ENCODE measurements around the gene CFAP61.
A peak's percentile ranks its signal among the peaks of the same experiment; 100 is the strongest.

CFAP61 gene

DNA sequence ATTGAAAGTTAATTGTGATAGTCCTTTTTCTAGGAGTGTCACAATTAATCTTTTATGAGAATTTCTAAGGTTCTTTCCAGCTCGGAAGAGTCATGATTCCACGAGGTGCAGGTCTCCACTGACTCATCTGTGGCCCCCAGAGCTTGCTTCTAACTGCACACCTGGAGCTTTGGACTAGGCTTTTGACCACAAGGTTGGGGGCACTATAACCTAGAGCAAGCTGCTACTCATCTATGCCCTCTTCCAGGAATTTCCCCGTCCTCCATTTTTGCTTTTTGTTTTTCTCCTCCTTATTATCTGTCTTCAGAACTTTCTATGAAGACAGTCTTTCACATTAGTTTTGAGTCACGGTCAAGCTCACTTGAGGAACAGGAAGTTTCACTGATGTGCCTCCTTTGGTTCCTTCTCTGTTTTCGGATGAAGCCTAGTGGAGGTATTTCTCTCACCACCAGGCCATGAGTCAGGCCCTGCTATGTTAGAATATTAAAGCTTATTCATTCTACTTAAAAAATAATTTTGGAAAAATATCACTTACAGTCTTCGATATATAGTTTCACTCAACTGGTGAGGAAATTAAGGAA lies 196.4 kb downstream of the CFAP61 start:
- intact Hi-C loops (cut with DNase I): no loop called here
- DNase-seq: no peak

DNA sequence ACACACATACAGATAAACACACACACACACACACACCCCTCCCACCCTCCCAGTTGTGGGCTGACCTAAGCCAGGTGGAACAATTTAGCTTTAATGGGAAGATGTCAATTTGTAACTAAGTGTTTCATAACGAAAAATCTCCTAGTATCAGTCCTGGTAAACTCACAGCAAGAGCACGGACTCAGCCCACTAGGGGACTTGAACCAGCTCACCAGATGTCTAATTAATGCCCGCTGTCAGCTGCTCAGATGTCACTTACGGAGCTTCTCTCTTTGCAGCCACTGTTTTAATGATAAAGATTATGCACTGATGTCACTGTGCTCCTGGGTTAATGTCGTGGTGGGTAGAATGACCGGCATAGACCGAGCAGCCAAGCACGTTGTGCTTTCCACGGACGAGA lies 199.0 kb downstream of the CFAP61 start:
- DNase-seq: no peak
- intact Hi-C loops (cut with DNase I): no loop called here

DNA sequence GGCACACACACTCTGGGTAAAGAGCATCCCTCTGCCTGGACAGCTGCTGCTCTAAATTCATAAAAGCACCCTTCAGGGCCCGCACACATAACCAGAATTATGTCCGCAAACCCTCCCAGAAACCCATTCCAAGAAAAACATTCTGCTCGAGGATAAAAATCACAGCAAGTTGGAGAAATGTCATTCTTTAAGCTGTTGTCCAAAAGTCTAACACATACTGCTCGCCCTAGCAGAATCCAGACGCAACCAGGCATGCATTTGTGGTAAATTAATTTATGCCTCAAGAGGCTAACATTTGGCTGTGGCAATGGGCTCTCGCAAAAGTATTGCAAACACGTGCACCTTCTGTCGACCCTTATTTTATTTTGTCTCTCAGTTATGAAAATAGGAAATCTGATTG lies 199.5 kb downstream of the CFAP61 start:
- intact Hi-C loops (cut with DNase I): no loop called here
- DNase-seq: no peak

DNA sequence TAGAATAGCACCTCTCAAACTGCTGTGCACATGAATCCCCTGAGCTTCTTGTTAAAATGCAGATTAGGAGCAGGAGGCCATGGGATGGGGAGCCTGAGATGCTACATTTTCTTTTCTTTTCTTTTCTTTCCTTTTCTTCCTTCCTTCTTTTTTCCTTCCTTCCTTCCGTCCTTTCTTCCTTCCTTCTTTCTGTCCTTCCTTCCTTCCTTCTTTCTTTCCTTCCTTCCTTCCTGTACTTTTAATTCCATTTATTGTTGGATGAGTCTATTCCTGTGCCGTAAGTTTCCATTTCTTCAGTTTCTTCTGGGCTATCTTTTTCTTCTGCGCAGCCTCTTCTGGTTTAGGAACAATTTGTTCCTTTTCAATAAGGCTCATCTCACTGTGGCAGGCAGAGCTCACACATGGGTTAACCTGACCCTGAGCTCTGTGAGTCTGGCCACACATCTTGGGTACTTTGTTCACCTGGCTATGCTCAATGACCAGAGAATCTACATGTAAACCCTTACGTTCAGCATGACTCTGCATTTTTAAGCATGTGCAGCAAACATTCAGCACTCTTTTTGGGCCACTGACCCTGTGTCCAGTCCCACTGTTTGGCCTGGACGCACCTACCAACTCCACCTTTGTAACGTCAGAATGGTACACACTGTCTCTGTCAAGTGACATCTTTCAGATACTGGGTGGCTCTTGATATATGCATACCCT lies 200.9 kb downstream of the CFAP61 start:
- intact Hi-C loops (cut with DNase I): no loop called here
- no peak for DNase-seq

DNA sequence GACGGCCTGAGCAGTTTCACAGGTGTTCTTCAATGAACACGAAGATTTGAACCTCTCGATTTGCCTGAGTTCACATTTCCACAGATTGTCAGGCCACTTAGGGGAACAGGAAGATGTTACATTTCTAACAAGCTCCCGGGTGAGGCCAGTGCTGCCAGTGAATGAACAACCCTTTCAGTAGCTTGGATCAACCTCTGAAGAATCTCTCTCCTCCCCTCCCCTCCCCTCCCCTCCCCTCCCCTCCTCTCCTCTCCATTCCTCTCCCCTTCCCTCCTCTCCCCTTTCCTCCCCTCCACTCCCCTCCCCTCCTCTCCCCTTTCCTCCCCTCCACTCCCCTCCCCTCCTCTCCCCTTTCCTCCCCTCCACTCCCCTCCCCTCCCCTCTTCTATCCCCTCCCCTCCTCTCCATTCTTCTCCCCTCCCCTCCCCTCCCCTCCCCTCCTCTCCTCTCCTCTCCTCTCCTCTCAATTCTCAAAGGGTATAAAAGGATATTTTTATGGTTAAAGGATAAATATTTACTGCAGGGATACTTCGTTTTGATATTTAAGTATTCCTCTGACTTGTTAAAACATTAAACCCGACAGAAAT lies 201.5 kb downstream of the CFAP61 start:
- intact Hi-C loops (cut with DNase I): no loop called here
- no peak for DNase-seq

DNA sequence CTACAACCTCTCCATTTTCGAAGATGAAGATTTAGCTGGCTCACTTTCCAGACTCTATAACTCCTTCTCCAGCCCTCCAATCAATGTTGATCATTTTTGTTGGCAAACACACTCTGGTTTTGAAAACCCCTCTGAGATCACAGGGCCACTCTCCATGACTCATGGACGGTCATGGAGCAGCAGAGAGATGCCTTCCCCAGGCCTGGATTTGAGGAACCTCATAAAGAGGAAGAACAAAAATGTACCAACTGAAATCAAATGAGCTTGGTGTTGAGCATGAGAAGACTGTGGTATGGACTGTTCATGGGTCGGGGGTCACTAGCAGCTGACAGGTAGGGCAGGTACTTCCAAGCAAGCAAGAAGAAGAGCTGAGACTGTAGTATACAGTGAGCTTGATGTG lies 202.8 kb downstream of the CFAP61 start:
- intact Hi-C loops (cut with DNase I): no loop called here
- no peak for DNase-seq

DNA sequence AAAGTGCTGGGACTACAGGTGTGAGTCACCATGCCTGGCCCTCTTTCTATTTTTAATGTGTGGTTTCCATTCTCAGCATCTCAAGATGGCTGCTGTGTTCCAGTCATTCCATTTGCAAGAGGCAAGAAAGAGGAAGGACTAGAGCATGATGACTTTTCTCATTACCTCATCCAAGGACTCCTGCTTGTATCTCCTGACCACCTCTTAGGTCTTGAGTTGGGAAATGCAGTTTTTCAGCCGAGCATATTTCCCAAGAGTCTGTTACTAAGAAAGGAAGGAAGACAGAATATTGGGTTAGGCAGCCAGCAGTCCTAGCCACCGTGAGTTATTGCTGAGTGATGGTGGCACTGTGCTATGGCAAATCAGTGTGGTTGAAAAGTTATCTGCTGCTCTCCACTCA lies 207.2 kb downstream of the CFAP61 start:
- DNase-seq: no peak
- intact Hi-C loops (cut with DNase I): no loop called here

DNA sequence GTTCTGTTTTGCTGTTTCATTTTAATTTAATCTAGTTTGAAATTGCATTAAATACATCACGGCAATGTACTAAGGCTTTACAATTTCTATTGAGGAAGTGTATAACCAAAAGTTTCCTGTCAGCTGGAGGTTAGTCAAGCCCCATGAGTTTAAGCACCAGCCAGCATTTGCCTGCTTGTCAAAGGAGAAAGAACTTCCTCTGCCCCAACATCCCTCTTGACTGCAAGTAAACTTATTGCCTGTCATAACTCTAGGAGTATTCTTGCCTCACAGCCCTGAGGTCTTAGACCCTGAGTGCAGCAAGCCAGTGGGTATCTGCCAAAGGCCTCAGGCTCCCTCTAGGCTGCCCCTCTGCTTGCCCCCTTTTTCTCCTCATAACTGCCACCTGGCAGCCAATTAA lies 208.8 kb downstream of the CFAP61 start:
- no peak for DNase-seq
- intact Hi-C loops (cut with DNase I): no loop called here

DNA sequence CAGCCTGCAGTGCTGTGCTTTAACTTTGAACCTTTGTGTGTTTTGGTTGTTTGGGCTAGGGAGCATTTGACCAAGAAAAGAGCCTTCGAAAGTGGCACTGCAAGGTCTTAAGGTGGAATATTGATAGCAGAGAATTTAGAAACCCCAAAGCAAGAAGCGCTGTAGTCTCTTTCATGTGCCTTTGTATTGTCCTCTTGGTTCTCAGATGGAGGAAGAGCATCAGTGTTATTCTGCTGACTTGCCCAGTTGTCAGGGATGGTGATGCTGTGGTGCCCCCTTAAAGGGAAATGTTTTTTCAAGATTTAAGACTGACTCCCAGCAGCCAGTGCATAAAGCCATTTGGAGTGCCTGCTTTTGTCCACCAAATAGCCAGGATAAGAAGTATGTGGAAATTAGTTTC lies 212.9 kb downstream of the CFAP61 start:
- intact Hi-C loops (cut with DNase I): no loop called here
- no peak for DNase-seq

DNA sequence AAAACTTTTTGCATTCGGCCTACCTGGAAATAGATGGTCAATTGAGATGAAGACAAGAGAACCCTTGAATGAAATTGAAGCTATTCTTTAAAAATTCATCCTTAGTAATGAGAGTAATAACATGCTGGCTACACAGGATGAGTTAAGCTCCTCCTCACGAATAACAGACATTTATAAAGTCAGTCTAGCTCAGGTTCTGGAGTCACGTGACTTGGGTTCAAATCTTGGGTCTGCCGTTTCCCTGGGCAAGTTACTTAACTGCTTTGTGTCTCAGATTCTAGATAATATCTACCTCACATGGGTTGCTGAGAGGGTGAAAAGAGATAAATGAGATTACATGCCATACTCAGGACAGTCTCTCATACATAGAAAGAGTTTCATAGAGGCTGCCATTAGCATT lies 214.2 kb downstream of the CFAP61 start:
- intact Hi-C loops (cut with DNase I): no loop called here
- DNase-seq: no peak

DNA sequence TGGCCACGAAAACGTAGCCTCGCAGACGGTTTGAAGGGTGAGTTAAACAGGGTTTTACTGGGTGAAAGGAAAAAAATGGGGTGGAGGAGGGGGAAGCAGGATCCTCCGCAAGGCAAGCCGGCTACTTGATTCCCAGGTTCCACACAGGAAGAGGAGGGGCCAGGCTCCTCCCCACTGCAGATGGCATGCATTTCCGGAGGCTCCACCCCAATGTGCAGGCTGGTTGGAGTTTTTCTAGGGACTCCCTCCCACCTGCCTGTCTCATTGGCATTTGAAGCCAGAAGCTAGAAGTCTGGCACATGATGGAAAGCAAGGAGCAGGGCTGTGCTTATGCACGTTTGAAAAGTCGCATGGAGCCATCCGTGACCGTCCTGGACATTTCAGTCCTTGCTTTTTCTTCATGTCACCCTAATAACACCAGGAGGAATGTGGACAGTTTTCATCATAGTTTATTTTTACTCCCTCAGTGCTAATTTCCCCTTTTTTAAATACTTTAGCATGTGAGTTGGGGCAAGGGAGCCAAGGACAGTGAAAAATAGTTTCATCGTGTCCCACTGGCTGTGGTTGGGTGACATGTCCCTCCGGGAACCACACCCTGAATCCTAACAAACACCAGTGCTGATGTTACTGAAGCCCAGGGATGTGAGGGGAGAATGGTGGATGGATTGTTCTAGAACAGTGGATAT lies 215.5 kb downstream of the CFAP61 start:
- intact Hi-C loops (cut with DNase I): no loop called here
- DNase-seq: no peak

DNA sequence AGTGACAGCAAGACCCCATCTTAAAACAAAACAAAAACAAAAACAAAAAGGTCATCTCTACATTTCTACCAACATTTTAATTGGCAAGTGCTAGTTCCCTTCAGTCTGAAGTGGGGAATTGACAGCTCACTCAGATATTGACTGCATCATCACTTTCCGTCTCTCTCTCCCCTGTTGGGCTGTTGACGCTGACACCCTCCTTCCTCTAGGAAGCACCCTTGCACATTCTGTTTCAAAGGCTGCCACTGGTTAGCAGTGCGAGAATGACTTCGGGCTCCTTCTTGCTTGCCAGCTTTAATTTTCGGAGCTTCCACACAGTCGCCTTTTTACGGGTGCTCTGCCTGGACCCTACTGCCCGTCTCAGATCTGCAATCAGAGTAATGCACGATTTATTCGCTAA lies 218.9 kb downstream of the CFAP61 start:
- DNase-seq: no peak
- intact Hi-C loops (cut with DNase I): no loop called here

DNA sequence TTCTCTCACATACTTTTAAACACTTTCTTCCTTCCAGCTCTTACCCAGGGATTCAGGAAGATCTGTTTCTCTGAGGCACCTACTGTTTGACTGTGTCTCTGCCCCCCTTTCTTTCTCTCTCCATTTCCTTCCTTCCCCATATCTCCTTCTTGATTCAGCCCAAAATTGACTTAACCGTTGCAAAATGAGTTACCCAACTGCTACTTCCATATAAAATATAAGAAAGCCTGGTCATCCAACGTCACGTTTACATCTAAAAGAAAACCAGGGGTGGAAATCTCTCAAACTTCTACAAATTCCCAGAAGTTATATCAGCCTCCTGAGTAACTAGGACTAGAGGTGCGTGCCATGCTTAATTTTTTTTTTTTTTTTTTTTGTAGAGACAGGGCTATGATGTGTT lies 220.4 kb downstream of the CFAP61 start:
- intact Hi-C loops (cut with DNase I): no loop called here
- no peak for DNase-seq

DNA sequence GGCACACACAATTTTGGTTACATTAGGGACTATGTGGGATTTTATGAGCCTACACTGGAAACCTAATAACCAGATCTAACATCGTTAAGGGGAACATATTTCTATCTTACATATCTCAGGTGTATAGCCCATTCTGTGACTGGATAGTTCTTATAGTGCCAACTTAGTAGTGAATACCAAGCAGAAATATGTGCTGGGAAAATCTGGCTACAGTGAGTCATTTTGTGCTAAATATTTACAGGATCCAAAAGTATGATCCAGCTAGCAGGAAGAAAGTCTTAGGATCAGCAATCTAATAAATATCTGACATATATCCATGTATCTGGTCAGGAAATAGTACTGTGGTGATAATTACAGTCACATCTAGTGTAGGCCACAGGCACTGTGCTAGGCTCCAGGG lies 221.0 kb downstream of the CFAP61 start:
- intact Hi-C loops (cut with DNase I): no loop called here
- no peak for DNase-seq

DNA sequence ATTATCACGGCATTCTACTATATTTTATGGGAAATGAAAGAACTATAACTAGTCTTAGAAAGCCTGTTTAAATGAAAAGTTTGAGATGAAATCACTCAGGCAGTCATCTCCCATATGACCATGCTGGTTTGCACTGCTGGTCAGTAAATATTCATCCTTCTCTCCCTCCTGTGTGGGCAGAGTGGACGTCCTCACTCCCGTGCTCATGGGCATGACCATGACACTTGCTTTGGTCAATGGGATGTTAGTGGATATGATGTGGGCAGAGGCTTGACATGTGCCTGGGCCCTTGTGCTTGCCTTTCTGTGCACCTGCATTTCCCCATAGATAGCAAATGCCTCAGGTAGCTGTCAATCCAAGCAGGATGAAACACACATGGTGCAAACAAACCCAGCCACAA lies 222.5 kb downstream of the CFAP61 start:
- DNase-seq: no peak
- intact Hi-C loops (cut with DNase I): no loop called here

DNA sequence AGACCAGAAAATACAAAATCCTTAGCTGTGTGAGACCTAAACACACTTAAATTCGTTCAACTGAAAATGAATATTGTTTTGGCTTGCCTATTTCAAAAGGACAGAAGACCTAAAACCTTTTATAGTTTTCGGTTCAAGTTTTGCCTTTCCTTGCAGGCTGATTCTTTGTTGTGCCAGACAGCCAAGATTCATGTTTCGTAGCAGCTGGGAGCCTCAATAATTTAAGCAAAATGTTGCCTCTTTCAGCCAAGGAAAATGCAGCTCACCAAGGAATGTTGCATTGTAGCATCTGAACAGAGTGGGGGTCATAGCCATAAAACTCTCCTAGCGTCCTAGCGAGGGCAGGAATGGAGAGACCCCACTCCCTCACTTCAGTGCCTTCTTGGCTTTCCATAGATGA lies 223.3 kb downstream of the CFAP61 start:
- intact Hi-C loops (cut with DNase I): no loop called here

DNA sequence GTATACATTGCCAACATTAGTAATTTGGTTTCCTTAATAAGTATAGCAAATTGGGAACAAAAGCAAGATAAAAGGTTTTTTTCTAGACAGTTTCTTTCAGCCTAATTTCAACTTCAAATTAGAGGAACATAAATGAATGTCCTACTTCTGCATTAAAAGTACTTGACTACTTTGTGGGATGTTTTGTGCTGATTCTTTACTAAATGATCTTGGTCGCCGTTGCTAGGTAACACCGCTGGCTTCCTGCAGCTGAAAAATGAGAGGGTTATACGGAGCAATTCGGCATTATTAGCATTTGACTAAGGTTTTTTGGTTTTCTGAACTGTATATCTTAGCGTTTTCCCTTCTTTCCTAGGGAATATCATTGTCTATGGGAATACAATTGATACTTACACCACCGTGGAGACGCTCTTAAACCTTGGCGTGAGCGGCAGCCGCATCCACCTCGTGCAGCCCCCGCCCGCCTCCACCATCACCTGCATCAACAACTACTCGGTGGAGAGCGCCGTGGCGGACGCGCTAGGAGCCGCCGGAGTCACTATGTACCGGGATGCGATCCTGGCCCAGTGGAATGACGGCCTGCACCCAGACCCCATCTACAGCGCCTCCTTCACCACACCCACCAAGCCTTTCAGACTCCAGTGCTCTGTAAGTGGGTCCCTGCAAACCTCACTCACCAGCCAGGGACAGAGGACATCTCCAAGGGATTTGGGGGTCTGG lies 224.6 kb downstream of the CFAP61 start:
- DNase-seq: peak in 34 of 42 donors; percentile 12 to 63 (median 32)
- intact Hi-C loops (cut with DNase I): no loop called here

More for the DNA sequence above, 223.3 kb downstream of the CFAP61 start:
- no peak for DNase-seq

DNA sequence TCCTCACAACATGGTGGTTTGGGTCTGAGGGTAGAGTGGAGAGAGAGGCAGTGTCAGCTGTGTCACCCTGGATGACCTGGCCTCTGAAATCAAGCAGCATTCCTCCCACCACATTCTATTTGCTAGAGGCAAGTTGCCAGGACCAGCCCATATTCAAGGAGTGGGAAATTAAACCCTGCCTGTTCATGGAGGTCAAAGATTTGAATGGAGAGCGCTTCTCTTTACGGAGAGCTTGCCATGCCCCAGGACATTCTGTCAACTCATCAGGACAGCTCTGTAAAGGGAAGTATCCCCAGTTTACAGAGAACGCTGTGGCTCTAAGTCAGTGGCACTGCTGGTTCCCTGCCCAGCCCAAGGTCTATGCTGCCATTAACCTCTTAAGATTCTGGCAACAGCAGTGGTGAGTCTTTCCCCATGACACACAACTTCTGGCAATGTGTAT lies 225.6 kb downstream of the CFAP61 start:
- intact Hi-C loops (cut with DNase I): no loop called here
- no peak for DNase-seq

DNA sequence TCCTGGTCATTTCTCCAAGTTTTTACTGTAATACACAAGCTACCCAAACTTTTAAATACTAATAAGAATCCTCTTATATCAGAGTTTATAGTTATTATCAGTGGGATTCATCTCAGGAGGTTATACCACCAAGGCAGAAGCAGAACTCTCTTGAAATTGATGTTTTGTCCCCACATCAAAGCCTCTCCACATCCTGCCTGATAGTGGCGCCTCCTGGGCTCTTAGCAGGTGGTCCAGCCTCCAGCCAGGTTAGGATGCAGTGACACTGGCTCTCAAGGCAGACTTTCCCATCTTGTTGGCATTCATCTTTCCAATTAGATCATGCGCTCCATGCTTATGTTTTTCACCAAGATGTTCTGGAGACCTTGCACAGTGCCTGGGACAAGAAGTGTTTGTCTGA lies 233.7 kb downstream of the CFAP61 start:
- intact Hi-C loops (cut with DNase I): no loop called here
- no peak for DNase-seq

DNA sequence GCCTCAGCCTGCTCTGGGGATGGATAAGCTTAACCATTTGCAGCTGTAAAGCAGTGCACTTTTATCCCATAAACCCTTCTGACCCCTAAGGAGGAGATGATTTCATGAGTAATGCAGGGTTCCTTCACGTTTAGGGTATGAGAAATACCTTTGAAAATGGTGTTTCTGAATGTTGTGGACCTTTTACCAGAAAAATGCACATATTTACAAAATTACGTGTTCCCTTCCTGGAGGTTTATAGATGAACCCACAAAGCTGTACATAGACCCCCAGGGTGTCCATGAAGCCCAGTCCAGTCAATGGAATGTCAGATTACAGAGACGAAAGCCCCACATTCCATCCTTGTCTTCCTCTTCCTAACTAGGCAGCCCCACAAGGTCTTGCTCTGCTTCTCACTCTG lies 237.0 kb downstream of the CFAP61 start:
- intact Hi-C loops (cut with DNase I): no loop called here

More for the DNA sequence above, 237.0 kb downstream of the CFAP61 start:
- DNase-seq: no peak
